NCI-H460 (cell line): ENCODE measurements around the gene KHDC3L. TPM values are rescaled to one million over a fixed set of nuclear protein-coding genes. Genes with fewer than 3 reads are reported as not detected.

ENCODE experiments used
- small RNA-seq, 2 experiments: library from RNA; depleted of rRNA; stranded (forward); fragments of <200 nt; gene quantifications; one replicate each; pipeline ENCODE3, GENCODE V24; 2014
- total RNA-seq: library from RNA; depleted of rRNA; stranded (reverse); fragments of >200 nt; shearing (Covaris generic); gene quantifications from 2 replicates; pipeline ENCODE4 v1.2.3, GENCODE V29; 2014; rRNA removed

KHDC3L gene
- total RNA-seq, 1 experiment from 2014 or later = not detected

Small RNA genes lying within 50 kb of the gene (small RNA-seq; reads per million reads assigned to genes)
- 0.04 to 0.59 reads per million in 2 experiments for gene RPL39P3

Other genes with a start within 250 kb of the KHDC3L start
- gene KHDC1L, start 137.2 kb upstream of the KHDC3L start, total RNA-seq = not detected in 2 replicates
- gene KHDC1, start 99.5 kb upstream of the KHDC3L start, total RNA-seq = 1.5 and 2.8 TPM in 2 replicates
- gene DPPA5, start 8.4 kb upstream of the KHDC3L start, total RNA-seq = not detected in 2 replicates
- gene OOEP, start 7.2 kb downstream of the KHDC3L start, total RNA-seq = not detected in 2 replicates
- not detected in 2 replicates for gene DDX43, start 32.2 kb downstream of the KHDC3L start, total RNA-seq
- 12.4 and 12.6 TPM in 2 replicates for gene CGAS, start 89.6 kb downstream of the KHDC3L start, total RNA-seq
- gene MTO1, start 99.1 kb downstream of the KHDC3L start, total RNA-seq = 41.9 and 50.7 TPM in 2 replicates
- gene EEF1A1, start 158.4 kb downstream of the KHDC3L start, total RNA-seq = 15,595 and 16,429 TPM in 2 replicates